Colonic mucosa (tissue), 4 donors: ENCODE data around the gene SSRP1. TPM values are rescaled to one million over a fixed set of nuclear protein-coding genes. Genes with fewer than 3 reads are reported as not detected.

Experiments
- DNase-seq: peaks from one replicate; pipeline ENCODE4 v3.0.0-alpha.2; 2020
- H3K27ac ChIP-seq: fragments of 200-600 bp; one replicate; pipeline ENCODE4 v1.8.0; 2021
- H3K27me3 ChIP-seq: fragments of 200-600 bp; one replicate; pipeline ENCODE4 v1.8.0; 2021
- H3K36me3 ChIP-seq: fragments of 200-600 bp; one replicate; pipeline ENCODE4 v1.8.0; 2021
- H3K4me1 ChIP-seq: fragments of 200-600 bp; one replicate; pipeline ENCODE4 v1.8.0; 2021; ENCODE audit warnings: mild to moderate bottlenecking
- H3K4me3 ChIP-seq: fragments of 200-600 bp; one replicate; pipeline ENCODE4 v1.8.0; 2021
- H3K9ac ChIP-seq, 2 donors: one replicate each; pipeline ENCODE4 v1.7.0; 2013; ENCODE audit warnings: control low read depth in 2 of 2, low read depth in 2 of 2, low read length in 2 of 2
- H3K9me3 ChIP-seq: fragments of 200-600 bp; one replicate; pipeline ENCODE4 v1.8.0; 2021
- intact Hi-C: fragments of 100-400 bp; cut with DNase I; formaldehyde crosslinking; loops from one replicate; pipeline ENCODE4 v1.14.1; 2022
- total RNA-seq, 2 donors: library from RNA; stranded (reverse); fragmentation: NEBNext Ultra II Directional in 1 of 2; extraction: Animal tissue kit (Norgen Biotek cat#: 25700) in 1 of 2; gene quantifications; one replicate each; pipeline ENCODE4 v1.2.1, GENCODE V29; 2021
- TF ChIP-seq, protein P1 (sequence below): fragments of 200-600 bp; IDR thresholded peaks from one replicate; pipeline ENCODE4 v1.8.0; 2022; ENCODE audit warnings: antibody characterized with exemption, mild to moderate bottlenecking
- donor health status: healthy.
- donor health status: DM: no; HTN: no; CAD: no.
- donor health status: DM: no; HTN: no; CAD: no.

The SSRP1 gene
- total RNA-seq, 2 donors from 2014 or later = 72.7 to 162 TPM

DNA sequence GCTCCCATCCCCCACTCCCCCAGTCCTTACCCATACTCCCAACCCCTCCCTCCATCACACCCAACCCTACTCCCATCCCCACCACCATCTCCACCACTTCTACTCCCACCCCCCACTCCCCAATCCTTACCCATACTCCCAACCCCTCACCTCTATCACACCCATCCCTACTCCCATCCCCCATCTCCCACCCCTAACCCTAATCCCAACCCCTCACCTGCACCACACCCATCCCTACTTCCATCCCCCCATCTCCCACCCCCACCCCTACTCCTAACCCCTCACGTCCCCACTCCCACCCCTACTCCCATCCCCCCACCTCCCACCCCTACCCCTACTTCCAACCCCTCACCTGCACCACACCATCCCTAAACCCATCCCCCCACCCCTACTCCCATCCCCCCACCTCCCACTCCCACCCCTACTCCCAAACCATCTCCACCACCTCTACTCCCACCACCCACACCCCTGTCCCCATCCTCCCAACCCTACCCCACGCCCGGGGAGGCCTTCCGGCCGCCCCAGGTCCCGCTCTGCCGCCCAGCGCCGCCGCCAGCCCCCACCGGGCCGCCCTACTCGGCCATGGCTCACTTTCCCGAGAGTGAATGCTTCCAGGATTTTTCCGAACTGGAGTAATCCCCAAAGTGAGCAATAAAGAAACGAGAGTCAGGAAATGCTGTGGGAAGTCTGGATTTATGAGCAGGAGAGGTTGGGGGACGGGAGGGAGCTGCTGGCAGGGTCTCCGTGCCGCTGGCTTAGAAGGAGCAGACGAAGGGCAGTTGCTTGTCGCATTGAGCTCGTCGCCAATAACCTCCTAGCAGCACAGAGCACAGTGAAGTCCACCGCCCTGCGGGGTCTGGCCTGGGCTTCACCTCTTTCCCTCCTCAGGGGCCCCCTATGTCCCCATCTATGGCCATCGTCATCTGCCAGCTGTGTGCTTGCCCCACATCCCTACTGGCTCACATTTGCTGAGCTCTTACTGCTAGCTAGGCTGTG lies 40.7 kb upstream of the SSRP1 start:
- no peak overlapping the region for H3K9ac ChIP-seq
- TF ChIP-seq, protein P1, sequence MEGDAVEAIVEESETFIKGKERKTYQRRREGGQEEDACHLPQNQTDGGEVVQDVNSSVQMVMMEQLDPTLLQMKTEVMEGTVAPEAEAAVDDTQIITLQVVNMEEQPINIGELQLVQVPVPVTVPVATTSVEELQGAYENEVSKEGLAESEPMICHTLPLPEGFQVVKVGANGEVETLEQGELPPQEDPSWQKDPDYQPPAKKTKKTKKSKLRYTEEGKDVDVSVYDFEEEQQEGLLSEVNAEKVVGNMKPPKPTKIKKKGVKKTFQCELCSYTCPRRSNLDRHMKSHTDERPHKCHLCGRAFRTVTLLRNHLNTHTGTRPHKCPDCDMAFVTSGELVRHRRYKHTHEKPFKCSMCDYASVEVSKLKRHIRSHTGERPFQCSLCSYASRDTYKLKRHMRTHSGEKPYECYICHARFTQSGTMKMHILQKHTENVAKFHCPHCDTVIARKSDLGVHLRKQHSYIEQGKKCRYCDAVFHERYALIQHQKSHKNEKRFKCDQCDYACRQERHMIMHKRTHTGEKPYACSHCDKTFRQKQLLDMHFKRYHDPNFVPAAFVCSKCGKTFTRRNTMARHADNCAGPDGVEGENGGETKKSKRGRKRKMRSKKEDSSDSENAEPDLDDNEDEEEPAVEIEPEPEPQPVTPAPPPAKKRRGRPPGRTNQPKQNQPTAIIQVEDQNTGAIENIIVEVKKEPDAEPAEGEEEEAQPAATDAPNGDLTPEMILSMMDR = no peak
- no peaks in the 10 kb centered on the region for H3K9me3 ChIP-seq
- no peak overlapping the region for H3K27ac ChIP-seq
- H3K27me3 ChIP-seq = no peaks in the 10 kb centered on the region
- DNase-seq = no peak
- intact Hi-C loops = no loop called here
- no peaks in the 10 kb centered on the region for H3K4me1 ChIP-seq
- no peaks in the 10 kb centered on the region for H3K36me3 ChIP-seq
- H3K4me3 ChIP-seq = no peak overlapping the region

DNA sequence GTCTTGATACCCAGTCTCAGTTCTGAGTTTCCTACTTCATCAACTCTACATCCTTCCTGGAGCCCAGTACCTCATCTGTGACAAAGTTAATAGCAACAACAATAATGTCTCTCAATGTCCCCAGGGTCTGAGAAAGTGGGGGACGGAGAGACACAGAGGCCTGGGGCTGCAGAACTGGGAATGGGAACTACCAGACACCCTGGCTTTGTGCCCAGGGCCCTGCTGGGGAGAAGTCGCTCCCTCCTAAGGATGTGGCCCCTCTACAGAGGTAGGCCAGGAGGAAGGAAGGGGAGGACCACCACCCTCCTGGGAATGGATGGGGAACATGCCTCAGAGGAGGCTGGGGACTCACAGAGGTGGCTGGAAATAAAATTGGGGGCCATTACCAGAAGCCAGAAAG lies 39.8 kb upstream of the SSRP1 start:
- Histone ChIP-seq H3K27ac (no peak overlapping the region), H3K4me1 (no peaks in the 10 kb centered on the region), H3K36me3 (no peaks in the 10 kb centered on the region), H3K9me3 (no peaks in the 10 kb centered on the region), H3K27me3 (no peaks in the 10 kb centered on the region), H3K9ac (no peak overlapping the region), H3K4me3 (no peak overlapping the region)
- TF ChIP-seq, protein P1 = no peak
- no peak for DNase-seq
- intact Hi-C loops = no loop called here

DNA sequence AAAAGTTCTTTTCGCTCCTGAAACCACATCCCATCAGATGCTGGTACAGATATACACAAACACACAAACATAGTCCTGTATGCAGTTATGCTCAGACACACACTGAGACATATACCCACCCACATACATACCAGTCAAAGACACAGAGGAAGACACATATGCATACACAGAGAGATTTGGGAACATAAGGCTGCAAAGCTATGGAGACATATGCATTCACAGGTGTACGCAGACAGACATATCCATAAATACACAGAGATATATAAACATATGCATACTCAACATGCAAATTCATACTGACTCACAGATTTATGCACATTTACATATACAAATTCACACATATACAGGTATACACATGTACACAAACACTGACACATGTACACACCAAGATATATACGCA lies 39.3 kb upstream of the SSRP1 start:
- Histone ChIP-seq H3K27ac (no peak overlapping the region), H3K36me3 (no peaks in the 10 kb centered on the region), H3K27me3 (no peaks in the 10 kb centered on the region), H3K9ac (no peak overlapping the region), H3K4me1 (no peaks in the 10 kb centered on the region), H3K9me3 (no peaks in the 10 kb centered on the region), H3K4me3 (no peak overlapping the region)
- DNase-seq = no peak
- intact Hi-C loops = no loop called here
- TF ChIP-seq, protein P1 = no peak

DNA sequence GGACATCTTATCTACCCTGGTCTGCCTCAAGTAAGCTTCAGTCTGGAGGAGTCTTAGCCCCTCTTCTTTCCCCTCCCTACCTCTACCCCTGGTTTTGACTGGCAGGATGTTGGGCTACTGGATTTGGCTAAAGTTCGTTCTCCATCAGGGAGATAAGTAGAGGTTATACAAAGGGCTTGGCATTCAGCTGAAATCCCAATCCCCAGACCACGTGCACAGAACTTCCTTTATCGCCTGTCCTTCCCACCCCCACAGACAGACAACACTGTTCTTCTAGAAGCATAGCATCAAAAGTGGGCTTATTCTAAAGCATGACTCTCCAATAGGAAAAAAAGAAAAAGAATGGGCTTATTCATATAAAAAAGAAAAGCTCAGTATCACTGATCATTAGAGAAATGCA lies 37.5 kb upstream of the SSRP1 start:
- Histone ChIP-seq H3K4me1 (no peaks in the 10 kb centered on the region), H3K9ac (no peak overlapping the region), H3K27me3 (no peaks in the 10 kb centered on the region), H3K4me3 (no peak overlapping the region), H3K9me3 (no peaks in the 10 kb centered on the region), H3K27ac (no peak overlapping the region), H3K36me3 (no peaks in the 10 kb centered on the region)
- DNase-seq = no peak
- intact Hi-C loops = no loop called here
- TF ChIP-seq, protein P1 = no peak

DNA sequence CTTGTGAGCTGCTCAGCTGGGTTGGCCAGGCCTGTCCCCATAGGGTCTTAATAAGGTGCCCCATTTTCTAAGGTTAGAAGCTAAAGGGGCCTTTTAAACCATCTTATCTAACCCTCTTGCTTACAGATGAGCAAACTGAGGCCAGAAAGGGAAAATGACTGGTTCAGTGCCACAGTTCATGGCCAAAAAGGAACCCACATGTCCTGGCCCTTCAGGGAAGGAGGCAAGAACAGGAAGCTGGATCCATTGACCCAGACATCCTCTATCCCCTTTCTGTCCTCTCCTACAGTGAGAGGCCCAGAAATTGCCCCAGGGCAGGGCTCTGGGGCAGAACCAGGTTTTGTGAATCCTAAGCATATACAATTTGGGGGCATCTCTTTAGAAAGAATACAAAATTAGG lies 35.2 kb upstream of the SSRP1 start:
- DNase-seq = no peak
- no peaks in the 10 kb centered on the region for H3K9me3 ChIP-seq
- TF ChIP-seq, protein P1 = no peak
- H3K9ac ChIP-seq = no peak overlapping the region
- H3K27ac ChIP-seq = no peak overlapping the region
- intact Hi-C loops = no loop called here
- H3K27me3 ChIP-seq = no peaks in the 10 kb centered on the region
- H3K36me3 ChIP-seq = no peaks in the 10 kb centered on the region
- H3K4me3 ChIP-seq = no peak overlapping the region
- no peaks in the 10 kb centered on the region for H3K4me1 ChIP-seq
